ENCODE results near the gene SOX6.

DNA sequence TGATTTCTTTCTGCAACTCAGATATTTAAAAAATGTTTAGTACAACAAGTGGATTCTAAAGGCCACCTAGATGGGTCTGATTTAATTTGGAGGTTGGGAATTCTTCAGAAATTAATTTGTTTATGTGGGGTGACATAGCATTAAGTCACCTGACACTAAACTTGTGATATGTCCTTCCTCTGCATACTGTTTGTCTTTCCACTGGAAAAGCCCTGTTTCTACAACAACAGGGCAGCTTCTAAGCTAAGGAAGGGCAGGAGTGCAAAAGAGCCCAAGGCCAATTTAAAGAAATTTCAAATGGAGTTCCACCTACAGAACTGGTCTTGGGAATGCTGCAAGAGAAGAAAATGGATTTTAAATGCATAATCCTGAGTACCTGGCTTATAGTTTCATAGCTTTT lies 319.2 kb downstream of the SOX6 start:
- TF ChIP-seq, protein P1, sequence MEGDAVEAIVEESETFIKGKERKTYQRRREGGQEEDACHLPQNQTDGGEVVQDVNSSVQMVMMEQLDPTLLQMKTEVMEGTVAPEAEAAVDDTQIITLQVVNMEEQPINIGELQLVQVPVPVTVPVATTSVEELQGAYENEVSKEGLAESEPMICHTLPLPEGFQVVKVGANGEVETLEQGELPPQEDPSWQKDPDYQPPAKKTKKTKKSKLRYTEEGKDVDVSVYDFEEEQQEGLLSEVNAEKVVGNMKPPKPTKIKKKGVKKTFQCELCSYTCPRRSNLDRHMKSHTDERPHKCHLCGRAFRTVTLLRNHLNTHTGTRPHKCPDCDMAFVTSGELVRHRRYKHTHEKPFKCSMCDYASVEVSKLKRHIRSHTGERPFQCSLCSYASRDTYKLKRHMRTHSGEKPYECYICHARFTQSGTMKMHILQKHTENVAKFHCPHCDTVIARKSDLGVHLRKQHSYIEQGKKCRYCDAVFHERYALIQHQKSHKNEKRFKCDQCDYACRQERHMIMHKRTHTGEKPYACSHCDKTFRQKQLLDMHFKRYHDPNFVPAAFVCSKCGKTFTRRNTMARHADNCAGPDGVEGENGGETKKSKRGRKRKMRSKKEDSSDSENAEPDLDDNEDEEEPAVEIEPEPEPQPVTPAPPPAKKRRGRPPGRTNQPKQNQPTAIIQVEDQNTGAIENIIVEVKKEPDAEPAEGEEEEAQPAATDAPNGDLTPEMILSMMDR (IDR thresholded peaks at IDR 0.05; ENCODE audit: insufficient read depth, low read depth, low read length) = no peak
- no peak for TF ChIP-seq EZH2 (IDR thresholded peaks at IDR 0.05; ENCODE audit: insufficient read depth, low read length)

Measured in astrocyte (in vitro differentiated cells and primary cell).